ENCODE measurements around the gene TMEM120B. TPM values are rescaled to one million over a fixed set of nuclear protein-coding genes. Genes with fewer than 3 reads are reported as not detected.
"Not testable (repeated sequence)": the region's sequence is repeated elsewhere in the genome, so short reads cannot be mapped to it uniquely, and the experiment has no call there.

TMEM120B gene
- total and polyA plus RNA-seq, 8 donors = 8.5 to 17.7 (median 12.0) TPM

DNA sequence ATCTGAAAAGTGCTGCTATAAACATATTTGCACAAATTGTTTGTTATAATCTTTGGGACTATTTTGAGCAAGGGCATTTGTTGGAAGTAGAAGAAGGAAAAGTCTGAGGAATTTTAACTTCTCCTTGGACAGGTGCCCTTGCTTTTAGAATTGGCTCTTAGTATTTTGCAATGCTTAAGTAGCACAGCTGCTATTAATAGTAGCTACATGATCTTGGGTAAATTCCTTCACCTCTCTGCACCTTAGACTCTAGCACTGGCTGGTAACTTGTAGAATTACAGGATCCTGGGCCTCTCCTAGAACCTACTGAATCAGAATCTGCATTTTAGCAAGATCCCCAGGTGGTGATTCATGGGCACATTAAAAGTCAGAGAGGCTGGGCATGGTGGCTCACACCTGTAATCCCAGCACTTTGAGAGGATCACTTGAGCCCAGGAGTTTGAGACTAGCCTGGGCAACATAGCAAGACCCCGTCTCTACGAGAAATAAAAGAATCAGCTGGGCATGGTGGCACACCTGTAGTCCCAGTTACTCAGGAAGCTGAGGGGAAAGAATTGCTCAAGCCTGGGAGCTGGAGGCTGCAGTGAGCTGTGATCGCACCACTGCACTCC is 10.8 kb upstream of the TMEM120B start:
- peak in 1 of 4 donors; percentile 63 for DNase-seq
- peak overlapping the region; percentile 49 to 77 for H3K27ac ChIP-seq
- peak; percentile 94 for ATAC-seq

DNA sequence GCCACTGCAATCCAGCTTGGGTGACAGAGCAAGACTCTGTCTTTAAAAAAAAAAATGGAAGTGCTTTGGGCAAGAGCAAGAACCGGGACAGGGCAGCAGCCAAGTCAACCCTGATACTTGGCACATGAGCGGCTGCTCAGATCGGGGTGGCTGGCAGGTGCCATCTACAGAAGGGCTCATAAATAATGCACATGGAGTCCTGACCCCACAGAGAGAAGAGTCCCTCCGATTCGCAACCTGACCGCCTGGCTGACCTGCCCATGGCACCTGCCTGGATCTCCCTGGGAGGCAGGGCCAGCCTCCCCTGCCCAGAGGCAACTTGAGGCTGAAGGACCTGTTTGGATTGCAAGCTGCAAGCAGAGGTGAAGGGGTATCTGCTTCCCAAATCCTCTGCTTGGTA is 9.6 kb upstream of the TMEM120B start:
- no peaks in the 10 kb centered on the region for H3K4me1 ChIP-seq
- TF ChIP-seq, protein P1, sequence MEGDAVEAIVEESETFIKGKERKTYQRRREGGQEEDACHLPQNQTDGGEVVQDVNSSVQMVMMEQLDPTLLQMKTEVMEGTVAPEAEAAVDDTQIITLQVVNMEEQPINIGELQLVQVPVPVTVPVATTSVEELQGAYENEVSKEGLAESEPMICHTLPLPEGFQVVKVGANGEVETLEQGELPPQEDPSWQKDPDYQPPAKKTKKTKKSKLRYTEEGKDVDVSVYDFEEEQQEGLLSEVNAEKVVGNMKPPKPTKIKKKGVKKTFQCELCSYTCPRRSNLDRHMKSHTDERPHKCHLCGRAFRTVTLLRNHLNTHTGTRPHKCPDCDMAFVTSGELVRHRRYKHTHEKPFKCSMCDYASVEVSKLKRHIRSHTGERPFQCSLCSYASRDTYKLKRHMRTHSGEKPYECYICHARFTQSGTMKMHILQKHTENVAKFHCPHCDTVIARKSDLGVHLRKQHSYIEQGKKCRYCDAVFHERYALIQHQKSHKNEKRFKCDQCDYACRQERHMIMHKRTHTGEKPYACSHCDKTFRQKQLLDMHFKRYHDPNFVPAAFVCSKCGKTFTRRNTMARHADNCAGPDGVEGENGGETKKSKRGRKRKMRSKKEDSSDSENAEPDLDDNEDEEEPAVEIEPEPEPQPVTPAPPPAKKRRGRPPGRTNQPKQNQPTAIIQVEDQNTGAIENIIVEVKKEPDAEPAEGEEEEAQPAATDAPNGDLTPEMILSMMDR (IDR thresholded peaks at IDR 0.05) = no peak
- H3K4me3 ChIP-seq = no peak overlapping the region
- DNase-seq (no peak), ATAC-seq (no peak)
- no peaks in the 10 kb centered on the region for H3K9me3 ChIP-seq
- H3K27me3 ChIP-seq = no peaks in the 10 kb centered on the region
- intact Hi-C loops (cut with DNase I) = no loop called here
- H3K36me3 ChIP-seq = no peaks in the 10 kb centered on the region
- peak overlapping the region in 1 of 2 donors; percentile 77 for H3K27ac ChIP-seq

More for the DNA sequence above, 10.8 kb upstream of the TMEM120B start:
- TF ChIP-seq, protein P1 (IDR thresholded peaks at IDR 0.05) = no peak
- H3K4me1 ChIP-seq = no peaks in the 10 kb centered on the region
- no peaks in the 10 kb centered on the region for H3K9me3 ChIP-seq
- no peak overlapping the region for H3K4me3 ChIP-seq
- no peaks in the 10 kb centered on the region for H3K36me3 ChIP-seq
- intact Hi-C loops (cut with DNase I) = no loop called here
- no peaks in the 10 kb centered on the region for H3K27me3 ChIP-seq

DNA sequence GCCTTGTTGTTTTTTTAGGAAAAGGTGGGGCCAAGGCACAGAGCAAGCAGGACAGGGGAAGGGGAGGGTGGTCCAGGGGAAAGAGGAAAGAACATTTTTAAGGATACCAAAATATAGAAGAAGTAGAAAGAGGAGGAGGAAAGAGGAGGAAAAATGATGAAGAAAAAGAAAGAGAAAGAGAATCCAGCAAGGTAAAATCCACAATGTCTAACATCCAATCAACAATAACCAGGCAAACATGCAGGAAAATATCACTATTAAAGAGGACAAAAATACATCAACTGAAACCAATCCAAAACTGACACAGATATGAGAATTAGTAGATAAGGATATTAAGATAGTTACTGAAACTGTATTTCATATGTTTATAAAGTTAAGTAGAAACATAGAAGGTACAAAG is 7.0 kb upstream of the TMEM120B start:
- TF ChIP-seq, protein P1 (IDR thresholded peaks at IDR 0.05) = no peak
- no peak overlapping the region for H3K27ac ChIP-seq
- H3K4me3 ChIP-seq = no peak overlapping the region
- ATAC-seq (no peak), DNase-seq (no peak)
- intact Hi-C loops (cut with DNase I) = no loop called here
- H3K4me1 ChIP-seq = no peaks in the 10 kb centered on the region
- no peaks in the 10 kb centered on the region for H3K27me3 ChIP-seq
- no peaks in the 10 kb centered on the region for H3K9me3 ChIP-seq
- H3K36me3 ChIP-seq = no peaks in the 10 kb centered on the region

DNA sequence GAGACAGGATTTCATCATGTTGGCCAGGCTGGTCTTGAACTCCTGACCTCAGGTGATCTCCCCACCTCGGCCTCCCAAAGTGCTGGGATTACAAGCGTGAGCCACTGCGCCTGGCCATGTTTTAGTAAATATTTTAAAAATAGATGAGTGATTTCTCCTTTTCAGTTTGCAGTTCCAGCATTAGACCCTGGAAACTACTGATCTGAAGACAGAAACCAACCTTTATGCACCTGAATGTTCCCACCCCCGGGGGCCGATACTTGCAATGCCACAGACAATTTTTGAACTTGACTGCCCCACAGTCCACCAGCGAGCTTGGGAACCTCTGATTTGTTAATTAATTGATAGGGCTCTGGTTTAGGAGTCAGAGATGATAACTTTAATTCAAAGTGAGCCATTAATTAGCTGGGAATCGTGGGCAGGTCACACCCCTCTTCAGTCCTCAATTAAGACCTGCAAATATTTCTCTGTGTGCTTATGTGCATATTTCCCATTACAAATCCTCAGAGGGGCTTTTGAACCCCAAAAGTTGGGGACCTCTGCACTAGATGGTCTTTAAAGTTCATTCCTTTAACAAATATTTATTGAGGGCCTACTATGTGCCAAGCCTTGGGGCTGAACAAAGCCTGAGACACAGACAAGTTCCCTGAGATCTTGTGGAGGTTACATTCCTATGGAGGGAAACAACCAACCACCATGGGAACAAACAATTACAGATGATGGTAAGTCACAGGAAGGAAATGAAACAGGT is 4.1 kb upstream of the TMEM120B start:
- H3K36me3 ChIP-seq = no peaks in the 10 kb centered on the region
- ATAC-seq = no peak
- peaks cover 7 to 19% of the 10 kb centered on the region in 2 donors for H3K4me1 ChIP-seq
- H3K4me3 ChIP-seq = no peak overlapping the region
- TF ChIP-seq, protein P1 (IDR thresholded peaks at IDR 0.05) = no peak
- intact Hi-C loops (cut with DNase I) = no loop called here
- no peaks in the 10 kb centered on the region for H3K9me3 ChIP-seq
- no peak for DNase-seq
- H3K27ac ChIP-seq = no peak overlapping the region
- no peaks in the 10 kb centered on the region for H3K27me3 ChIP-seq

DNA sequence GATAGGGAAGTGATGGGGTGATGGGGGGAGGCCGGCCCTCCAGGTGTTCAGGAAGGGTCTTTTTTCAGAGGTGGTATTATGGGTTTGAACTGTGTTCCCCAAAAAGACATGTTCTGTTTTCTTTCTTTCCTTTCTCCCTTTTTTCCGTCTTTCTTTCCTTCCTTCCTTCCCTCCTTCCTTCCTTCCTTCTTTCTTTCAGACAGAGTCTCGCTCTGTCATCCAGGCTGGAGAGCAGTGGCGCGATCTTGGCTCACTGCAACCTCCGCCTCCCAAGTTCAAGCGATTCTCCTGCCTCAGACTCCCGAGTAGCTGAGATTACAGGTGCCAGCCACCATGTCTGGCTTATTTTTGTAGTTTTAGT is 3.5 kb upstream of the TMEM120B start:
- not testable (repeated sequence) for H3K9me3 ChIP-seq
- peak overlapping the region; percentile 31 to 50 for H3K27ac ChIP-seq

More for the DNA sequence above, 3.5 kb upstream of the TMEM120B start:
- intact Hi-C loops (cut with DNase I); H3K27me3 ChIP-seq; ATAC-seq; H3K36me3 ChIP-seq; DNase-seq; H3K4me3 ChIP-seq: not testable (repeated sequence)
- peaks cover 8 to 24% of the 10 kb centered on the region in 2 donors for H3K4me1 ChIP-seq
